GM18870 (cell line): ENCODE measurements around the gene ARMH3.
"Not testable (repeated sequence)": the region's sequence is repeated elsewhere in the genome, so short reads cannot be mapped to it uniquely, and the experiment has no call there.

ENCODE experiments used
- ATAC-seq: cut with Tn5 transposase; IDR thresholded peaks from one replicate; pipeline ENCODE4 v1.9.1; 2021; ENCODE audit warnings: moderate library complexity; ENCODE audit not compliant: unreplicated experiment

Gene ARMH3

GRCh38 chr10:101987136-101987535 is 68.8 kb downstream of the ARMH3 start:
- no peak for ATAC-seq

- ATAC-seq = no peak
These were observed 69.4 kb downstream of the ARMH3 start for GRCh38 chr10:101986624-101986971.

- not testable (repeated sequence) for ATAC-seq
These were observed 75.3 kb downstream of the ARMH3 start for GRCh38 chr10:101980677-101981076.

GRCh38 chr10:101974091-101974971 is 81.6 kb downstream of the ARMH3 start:
- ATAC-seq = no peak

- ATAC-seq = no peak
These were observed 83.2 kb downstream of the ARMH3 start for GRCh38 chr10:101972761-101973160.

- ATAC-seq = no peak
These were observed 86.5 kb downstream of the ARMH3 start for GRCh38 chr10:101969412-101969922.

GRCh38 chr10:101968940-101969321 is 87.0 kb downstream of the ARMH3 start:
- ATAC-seq = no peak

- no peak for ATAC-seq
These were observed 87.6 kb downstream of the ARMH3 start for GRCh38 chr10:101968286-101968939.

- no peak for ATAC-seq
These were observed 88.3 kb downstream of the ARMH3 start for GRCh38 chr10:101967713-101968112.

- ATAC-seq = no peak
These were observed 88.9 kb downstream of the ARMH3 start for GRCh38 chr10:101967119-101967518.

GRCh38 chr10:101965075-101965765 is 90.8 kb downstream of the ARMH3 start:
- ATAC-seq = no peak

GRCh38 chr10:101961591-101962498 is 94.1 kb downstream of the ARMH3 start:
- no peak for ATAC-seq

- no peak for ATAC-seq
These were observed 95.0 kb downstream of the ARMH3 start for GRCh38 chr10:101960879-101961395.

- no peak for ATAC-seq
These were observed 96.5 kb downstream of the ARMH3 start for GRCh38 chr10:101959346-101959916.

- no peak for ATAC-seq
These were observed 97.3 kb downstream of the ARMH3 start for GRCh38 chr10:101958691-101959090.

- no peak for ATAC-seq
These were observed 99.1 kb downstream of the ARMH3 start for GRCh38 chr10:101956898-101957297.

- no peak for ATAC-seq
These were observed 99.9 kb downstream of the ARMH3 start for GRCh38 chr10:101956117-101956516.

GRCh38 chr10:101952191-101952590 is 103.8 kb downstream of the ARMH3 start:
- no peak for ATAC-seq

- no peak for ATAC-seq
These were observed 105.8 kb downstream of the ARMH3 start for GRCh38 chr10:101950213-101950612.

- no peak for ATAC-seq
These were observed 114.1 kb downstream of the ARMH3 start for GRCh38 chr10:101941871-101942270.
